GM23338 (cell line): ENCODE measurements around the gene OR2T8. TPM values are rescaled to one million over a fixed set of nuclear protein-coding genes. Genes with fewer than 3 reads are reported as not detected.

Source experiments
- ATAC-seq: fragments of 200-7000 bp; cut with Tn5 transposase; 3 replicates; pipeline ENCODE4 v1.9.1; 2020
- DNase-seq: peaks from one replicate; pipeline ENCODE4 v3.0.0-alpha.2; 2015; ENCODE audit warnings: low spot score
- H2AFZ ChIP-seq: fragments of 200-600 bp; sonication (generic); 2 replicates; pipeline ENCODE4 v1.8.0; 2016; ENCODE audit warnings: antibody characterized with exemption, mild to moderate bottlenecking, moderate library complexity
- H3F3A ChIP-seq: fragments of 200-600 bp; sonication (generic); replicated peaks from 2 replicates; pipeline ENCODE4 v1.8.0; 2017; ENCODE audit warnings: antibody characterized with exemption, mixed run types, low read depth
- H3K27ac ChIP-seq: fragments of 200-600 bp; sonication (generic); 2 replicates; pipeline ENCODE4 v1.6.1; 2016; ENCODE audit warnings: low read depth
- H3K27me3 ChIP-seq: fragments of 200-600 bp; sonication (generic); 2 replicates; pipeline ENCODE4 v1.8.0; 2016; ENCODE audit warnings: mild to moderate bottlenecking, mixed run types, moderate library complexity; ENCODE audit not compliant: insufficient read depth
- H3K36me3 ChIP-seq: fragments of 200-600 bp; sonication (generic); 2 replicates; pipeline ENCODE4 v1.8.0; 2016; ENCODE audit warnings: mild to moderate bottlenecking; ENCODE audit not compliant: insufficient read depth
- H3K4me1 ChIP-seq: fragments of 200-600 bp; sonication (generic); 2 replicates; pipeline ENCODE4 v1.8.0; 2016; ENCODE audit warnings: mild to moderate bottlenecking, moderate library complexity; ENCODE audit not compliant: insufficient read depth
- H3K4me2 ChIP-seq: fragments of 200-600 bp; sonication (generic); 2 replicates; pipeline ENCODE4 v1.7.1; 2017; ENCODE audit warnings: mixed run types
- H3K4me3 ChIP-seq: fragments of 200-600 bp; sonication (generic); 2 replicates; pipeline ENCODE4 v1.6.1; 2016; ENCODE audit warnings: mixed run types
- H3K79me2 ChIP-seq: fragments of 200-600 bp; sonication (generic); replicated peaks from 2 replicates; pipeline ENCODE4 v1.8.0; 2017; ENCODE audit warnings: mild to moderate bottlenecking; ENCODE audit not compliant: insufficient read depth
- H3K9me2 ChIP-seq: fragments of 200-600 bp; sonication (generic); 2 replicates; pipeline ENCODE4 v1.8.0; 2017; ENCODE audit not compliant: insufficient read depth
- H4K20me1 ChIP-seq: fragments of 200-600 bp; sonication (generic); replicated peaks from 2 replicates; pipeline ENCODE4 v1.8.0; 2017; ENCODE audit warnings: mild to moderate bottlenecking; ENCODE audit not compliant: insufficient read depth
- H3K27ac Mint-ChIP-seq: 2 replicates; pipeline ENCODE4 v1.8.0; 2020; ENCODE audit warnings: inconsistent platforms, mild to moderate bottlenecking, moderate library complexity, mixed read lengths
- H3K27me3 Mint-ChIP-seq: 3 replicates; pipeline ENCODE4 v1.8.0; 2022; ENCODE audit warnings: low read depth, mild to moderate bottlenecking, moderate library complexity, mixed read lengths, inconsistent platforms; ENCODE audit not compliant: insufficient read depth, poor library complexity
- H3K36me3 Mint-ChIP-seq: 3 replicates; pipeline ENCODE4 v1.8.0; 2021; ENCODE audit warnings: low read depth, mild to moderate bottlenecking, inconsistent platforms, moderate library complexity, mixed read lengths
- H3K4me1 Mint-ChIP-seq: 3 replicates; pipeline ENCODE4 v1.8.0; 2020; ENCODE audit warnings: mild to moderate bottlenecking, inconsistent platforms, mixed read lengths
- H3K4me3 Mint-ChIP-seq: 3 replicates; pipeline ENCODE4 v1.8.0; 2021; ENCODE audit warnings: moderate library complexity, mild to moderate bottlenecking, inconsistent platforms, mixed read lengths
- H3K9me3 Mint-ChIP-seq: 3 replicates; pipeline ENCODE4 v1.8.0; 2020; ENCODE audit warnings: moderate library complexity, mild to moderate bottlenecking, inconsistent platforms, mixed read lengths
- ETS1 ChIP-seq: IDR thresholded peaks from 2 replicates; pipeline ENCODE4 v1.6.1; 2016; ENCODE audit warnings: antibody characterized with exemption
- EZH2 ChIP-seq: fragments of 200-600 bp; sonication (generic); IDR thresholded peaks from one replicate; pipeline ENCODE4 v1.8.0; 2017; ENCODE audit warnings: antibody characterized with exemption, mild to moderate bottlenecking, low read depth; ENCODE audit not compliant: unreplicated experiment
- JUNB ChIP-seq: IDR thresholded peaks from one replicate; pipeline ENCODE4 v1.6.1; 2016; ENCODE audit warnings: antibody characterized with exemption; ENCODE audit not compliant: unreplicated experiment
- NANOG ChIP-seq: IDR thresholded peaks from 2 replicates; pipeline ENCODE4 v1.6.1; 2016; ENCODE audit warnings: antibody characterized with exemption, borderline replicate concordance
- REST ChIP-seq: IDR thresholded peaks from one replicate; pipeline ENCODE4 v1.6.1; 2018; ENCODE audit warnings: antibody characterized with exemption; ENCODE audit not compliant: unreplicated experiment
- ZNF114 ChIP-seq: fragments of 250-450 bp; sonication (Bioruptor Pico); IDR thresholded peaks from 2 replicates; pipeline ENCODE4 v1.5.0; 2020; ENCODE audit warnings: mild to moderate bottlenecking, moderate library complexity
- ZNF331 ChIP-seq: fragments of 250-450 bp; sonication (Bioruptor Pico); IDR thresholded peaks from 2 replicates; pipeline ENCODE4 v1.5.0; 2020; ENCODE audit warnings: low read depth, mild to moderate bottlenecking, moderate library complexity
- ZNF462 ChIP-seq: fragments of 250-450 bp; sonication (Bioruptor Pico); IDR thresholded peaks from 2 replicates; pipeline ENCODE4 v1.5.0; 2020; ENCODE audit warnings: mild to moderate bottlenecking, moderate library complexity
- polyA plus RNA-seq: library from polyadenylated mRNA; unstranded; fragments of >200 nt; fragmentation: Nextera tagmentation; extraction: Ambion mirVana; gene quantifications from 2 replicates; pipeline ENCODE4 v1.2.1, GENCODE V29; 2016
- total RNA-seq: library from RNA; depleted of rRNA; stranded (reverse); fragments of >200 nt; shearing (Covaris generic); gene quantifications from 2 replicates; pipeline ENCODE4 v1.2.3, GENCODE V29; 2014
- TF ChIP-seq, protein P1 (sequence below), 2 experiments: fragments of 200-600 bp in 1 of 2; sonication (generic) in 1 of 2; conservative IDR thresholded peaks; 2 replicates each; pipeline versions ENCODE4 v1.5.1 to v1.6.1; 2016 to 2017; ENCODE audit warnings: antibody characterized with exemption in 2 of 2, low read depth in 2 of 2, mild to moderate bottlenecking in 2 of 2, moderate library complexity in 1 of 2

The OR2T8 gene
- total and polyA plus RNA-seq, 2 experiments from 2014 or later = not detected

DNA sequence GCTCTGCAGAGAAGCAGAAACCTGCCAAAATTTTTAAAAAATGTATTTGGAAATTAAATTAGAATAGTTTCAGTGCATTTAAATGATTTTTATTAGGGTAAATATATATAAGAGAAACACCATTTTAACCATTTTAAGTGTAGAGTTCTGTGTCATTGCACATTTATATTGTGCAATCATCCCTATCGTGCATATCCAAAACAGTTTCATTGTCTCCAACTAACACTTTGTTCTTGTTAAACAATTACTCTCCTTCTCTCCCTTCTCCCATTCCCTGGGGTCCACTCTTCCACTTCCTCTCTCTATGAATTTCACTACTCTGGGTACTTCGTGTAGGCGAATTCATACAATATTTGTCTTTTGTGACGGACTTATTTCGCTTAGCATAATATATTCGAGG lies 22.6 kb downstream of the OR2T8 start (continued):
- no peak for TF ChIP-seq ZNF462 (CRISPR knock-in tag)
- TF ChIP-seq ETS1 = no peak

DNA sequence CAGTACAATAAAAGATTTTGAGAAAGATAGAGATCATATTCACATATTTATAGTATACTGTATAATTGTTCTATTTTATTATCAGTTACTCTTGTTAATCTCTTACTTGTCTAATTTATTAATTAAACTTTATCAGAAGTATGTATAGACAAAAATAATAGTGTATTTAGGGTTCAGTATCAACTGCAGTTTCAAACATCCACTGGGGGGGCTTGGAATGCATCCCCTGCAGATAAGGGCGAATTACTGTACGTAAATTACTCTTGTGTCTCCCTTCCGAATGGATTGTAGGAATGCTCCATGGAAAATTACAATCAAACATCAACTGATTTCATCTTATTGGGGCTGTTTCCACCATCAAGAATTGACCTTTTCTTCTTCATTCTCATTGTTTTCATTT lies 28.5 kb downstream of the OR2T8 start, which contains the start of gene OR2L8:
OR2L8 (plus strand) TSS at position 301 of the 400 bp plus-strand sequence; CDS start at position 301, 0 bp downstream.
- peaks cover 24% of the 10 kb centered on the region; the same call in 1 of the 3 replicates for H3K36me3 Mint-ChIP-seq
- no peaks in the 10 kb centered on the region for H3K79me2 ChIP-seq
- TF ChIP-seq NANOG (no peak), JUNB (no peak), ZNF331 (no peak), REST (no peak), EZH2 (no peak), ZNF114 (CRISPR knock-in tag) (no peak)
- TF ChIP-seq, protein P1, sequence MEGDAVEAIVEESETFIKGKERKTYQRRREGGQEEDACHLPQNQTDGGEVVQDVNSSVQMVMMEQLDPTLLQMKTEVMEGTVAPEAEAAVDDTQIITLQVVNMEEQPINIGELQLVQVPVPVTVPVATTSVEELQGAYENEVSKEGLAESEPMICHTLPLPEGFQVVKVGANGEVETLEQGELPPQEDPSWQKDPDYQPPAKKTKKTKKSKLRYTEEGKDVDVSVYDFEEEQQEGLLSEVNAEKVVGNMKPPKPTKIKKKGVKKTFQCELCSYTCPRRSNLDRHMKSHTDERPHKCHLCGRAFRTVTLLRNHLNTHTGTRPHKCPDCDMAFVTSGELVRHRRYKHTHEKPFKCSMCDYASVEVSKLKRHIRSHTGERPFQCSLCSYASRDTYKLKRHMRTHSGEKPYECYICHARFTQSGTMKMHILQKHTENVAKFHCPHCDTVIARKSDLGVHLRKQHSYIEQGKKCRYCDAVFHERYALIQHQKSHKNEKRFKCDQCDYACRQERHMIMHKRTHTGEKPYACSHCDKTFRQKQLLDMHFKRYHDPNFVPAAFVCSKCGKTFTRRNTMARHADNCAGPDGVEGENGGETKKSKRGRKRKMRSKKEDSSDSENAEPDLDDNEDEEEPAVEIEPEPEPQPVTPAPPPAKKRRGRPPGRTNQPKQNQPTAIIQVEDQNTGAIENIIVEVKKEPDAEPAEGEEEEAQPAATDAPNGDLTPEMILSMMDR (conservative IDR thresholded peaks at IDR 0.05; ENCODE audit: low read depth in 2 of 2) = no peak

More for the DNA sequence above, 28.5 kb downstream of the OR2T8 start, which contains the start of gene OR2L8:
- Histone ChIP-seq H3K4me1 (no peaks in the 10 kb centered on the region), H3K36me3 (no peaks in the 10 kb centered on the region; the same call in 1 of the 2 replicates), H3K27ac (no peak within 1 kb of the TSS), H2AFZ (no peak within 1 kb of the TSS), H4K20me1 (no peaks in the 10 kb centered on the region), H3F3A (no peaks in the 10 kb centered on the region), H3K27me3 (no peaks in the 10 kb centered on the region), H3K4me3 (no peak within 1 kb of the TSS), H3K4me2 (no peak within 1 kb of the TSS), H3K9me2 (no peaks in the 10 kb centered on the region)
- Mint-ChIP-seq H3K27me3 (no peaks in the 10 kb centered on the region), H3K27ac (no peak within 1 kb of the TSS), H3K4me3 (no peak within 1 kb of the TSS), H3K4me1 (no peaks in the 10 kb centered on the region), H3K9me3 (peaks cover 83% of the 10 kb centered on the region)
- DNase-seq = no peak
- ATAC-seq = no peak
